ENCODE measurements around the gene MAP3K7.

The MAP3K7 gene

DNA sequence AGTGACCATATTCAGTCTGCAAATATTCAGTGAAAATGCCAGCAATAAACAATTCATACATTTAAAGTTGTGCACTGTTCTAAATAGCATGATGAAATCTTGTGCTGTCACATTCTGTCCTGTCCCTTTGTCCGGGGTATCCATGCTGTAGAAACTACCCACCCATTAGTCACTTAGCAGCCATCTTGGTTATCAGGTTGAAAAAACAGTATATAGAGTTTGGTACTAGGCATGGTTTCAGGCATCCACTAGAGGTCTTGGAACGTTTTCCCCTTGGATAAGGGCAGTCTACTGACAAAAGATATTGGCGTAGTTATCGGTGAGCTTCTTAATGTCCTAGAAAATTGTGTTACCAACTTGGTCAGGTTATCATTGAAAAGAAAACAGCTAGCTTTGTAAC is 12.3 kb upstream of the MAP3K7 start:
- no peak for DNase-seq (ENCODE audit: low read depth)
- Histone ChIP-seq H3K27me3 (replicated peaks; ENCODE audit: control insufficient read depth, insufficient read depth, low read length) (peaks cover 18% of the 10 kb centered on the region), H3K4me3 (ENCODE audit: low read length) (no peak overlapping the region), H3K4me1 (ENCODE audit: control insufficient read depth, insufficient read depth, low read length) (no peaks in the 10 kb centered on the region), H3K9me3 (ENCODE audit: control insufficient read depth, low read length) (no peaks in the 10 kb centered on the region), H3K9ac (ENCODE audit: low read length) (no peak overlapping the region), H3K36me3 (ENCODE audit: control insufficient read depth, insufficient read depth, low read length, severe bottlenecking) (no peaks in the 10 kb centered on the region)

DNA sequence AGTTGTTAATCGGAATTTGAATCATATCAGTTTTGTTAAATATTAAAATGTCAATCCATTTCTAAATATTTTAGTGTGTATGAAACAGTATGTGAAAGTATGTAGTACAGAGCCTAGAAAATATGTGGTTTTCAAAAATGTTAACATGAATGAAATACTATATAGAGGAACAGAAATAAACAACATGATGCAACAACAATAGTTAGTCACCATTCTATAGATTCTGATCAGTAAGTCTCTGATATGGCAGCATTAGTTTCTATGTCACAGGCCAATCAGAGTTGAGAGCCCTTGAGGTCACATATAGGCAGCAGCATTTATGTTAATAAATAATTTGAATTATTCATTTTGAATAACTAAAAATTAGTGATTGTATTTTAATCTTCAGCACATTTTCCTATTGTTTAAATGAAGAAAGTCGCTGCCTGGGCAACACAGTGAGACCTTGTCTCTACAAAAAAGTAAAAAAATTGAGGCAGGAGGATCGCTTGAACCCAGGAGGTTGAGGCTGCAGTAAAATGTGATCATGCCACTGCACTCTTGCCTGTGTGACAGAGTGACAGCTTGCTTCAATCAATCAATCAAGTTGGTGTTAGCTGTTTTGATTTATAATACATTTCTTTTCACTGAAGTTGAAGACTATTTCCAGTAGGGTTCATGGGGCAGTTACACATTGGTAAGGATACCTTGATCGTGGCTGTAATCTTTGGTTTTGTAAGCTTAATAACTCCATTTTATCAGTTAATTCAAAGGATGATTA is 11.5 kb upstream of the MAP3K7 start:
- H3K9ac ChIP-seq (ENCODE audit: low read length): no peak overlapping the region
- H3K27me3 ChIP-seq (replicated peaks; ENCODE audit: control insufficient read depth, insufficient read depth, low read length): peaks cover 18% of the 10 kb centered on the region
- no peak overlapping the region for H3K4me3 ChIP-seq (ENCODE audit: low read length)
- H3K4me1 ChIP-seq (ENCODE audit: control insufficient read depth, insufficient read depth, low read length): no peaks in the 10 kb centered on the region
- DNase-seq (ENCODE audit: low read depth): no peak
- H3K9me3 ChIP-seq (ENCODE audit: control insufficient read depth, low read length): no peaks in the 10 kb centered on the region
- H3K36me3 ChIP-seq (ENCODE audit: control insufficient read depth, insufficient read depth, low read length, severe bottlenecking): no peaks in the 10 kb centered on the region

- Histone ChIP-seq H3K36me3 (ENCODE audit: control insufficient read depth, insufficient read depth, low read length, severe bottlenecking) (no peaks in the 10 kb centered on the region), H3K4me3 (ENCODE audit: low read length) (no peak overlapping the region), H3K9ac (ENCODE audit: low read length) (no peak overlapping the region), H3K4me1 (ENCODE audit: control insufficient read depth, insufficient read depth, low read length) (no peaks in the 10 kb centered on the region), H3K9me3 (ENCODE audit: control insufficient read depth, low read length) (no peaks in the 10 kb centered on the region), H3K27me3 (replicated peaks; ENCODE audit: control insufficient read depth, insufficient read depth, low read length) (peaks cover 18% of the 10 kb centered on the region)
- DNase-seq (ENCODE audit: low read depth): no peak
Measured at GRCh38 chr6:90596967-90597539, 10.2 kb upstream of the MAP3K7 start.

DNA sequence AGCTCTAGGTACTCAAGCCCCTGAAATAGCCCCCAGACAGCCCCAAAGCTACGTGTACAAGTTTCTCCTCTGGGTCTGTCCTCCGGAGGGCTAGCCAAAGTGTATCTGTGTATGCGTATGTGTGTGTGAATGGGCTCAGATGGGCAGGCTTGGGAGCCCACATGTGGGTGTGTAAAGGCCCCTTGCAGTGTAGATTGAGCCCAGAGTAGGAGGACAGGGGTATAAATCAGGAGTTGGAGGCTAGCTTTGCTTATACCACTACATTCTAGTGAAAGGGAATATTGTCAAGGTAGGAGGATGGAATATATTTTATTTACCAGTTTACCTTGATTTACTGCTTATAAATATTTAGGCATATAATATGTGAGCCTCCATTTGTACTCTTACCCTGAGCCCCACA is 9.0 kb upstream of the MAP3K7 start:
- Histone ChIP-seq H3K9me3 (ENCODE audit: control insufficient read depth, low read length) (no peaks in the 10 kb centered on the region), H3K27me3 (replicated peaks; ENCODE audit: control insufficient read depth, insufficient read depth, low read length) (peaks cover 14% of the 10 kb centered on the region), H3K4me1 (ENCODE audit: control insufficient read depth, insufficient read depth, low read length) (no peaks in the 10 kb centered on the region), H3K36me3 (ENCODE audit: control insufficient read depth, insufficient read depth, low read length, severe bottlenecking) (no peaks in the 10 kb centered on the region), H3K9ac (ENCODE audit: low read length) (no peak overlapping the region), H3K4me3 (ENCODE audit: low read length) (no peak overlapping the region)
- DNase-seq (ENCODE audit: low read depth): no peak

DNA sequence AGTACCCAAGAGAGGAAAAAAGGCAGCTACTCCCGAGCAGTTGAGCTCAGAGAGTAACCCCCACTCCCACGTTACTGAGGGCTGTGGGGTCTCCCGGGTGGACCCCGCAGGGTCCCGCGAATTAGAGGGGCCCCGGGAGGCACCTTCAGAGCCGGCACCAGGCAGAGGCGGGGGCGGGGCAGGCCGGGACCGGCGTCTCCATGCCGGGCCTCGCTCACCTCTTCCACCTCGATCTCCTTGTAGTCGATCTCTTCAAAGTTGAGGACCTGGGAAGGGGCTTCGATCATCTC is 381 bp downstream of the MAP3K7 start:
- peak; percentile 55 for DNase-seq (ENCODE audit: low read depth)
- H3K4me1 ChIP-seq (ENCODE audit: control insufficient read depth, insufficient read depth, low read length): peaks cover 46% of the 10 kb centered on the region
- no peaks in the 10 kb centered on the region for H3K9me3 ChIP-seq (ENCODE audit: control insufficient read depth, low read length)
- H3K27me3 ChIP-seq (replicated peaks; ENCODE audit: control insufficient read depth, insufficient read depth, low read length): no peaks in the 10 kb centered on the region
- H3K36me3 ChIP-seq (ENCODE audit: control insufficient read depth, insufficient read depth, low read length, severe bottlenecking): no peaks in the 10 kb centered on the region
- peak overlapping the region; percentile 97 for H3K4me3 ChIP-seq (ENCODE audit: low read length)
- H3K9ac ChIP-seq (ENCODE audit: low read length): peak overlapping the region; percentile 98

DNA sequence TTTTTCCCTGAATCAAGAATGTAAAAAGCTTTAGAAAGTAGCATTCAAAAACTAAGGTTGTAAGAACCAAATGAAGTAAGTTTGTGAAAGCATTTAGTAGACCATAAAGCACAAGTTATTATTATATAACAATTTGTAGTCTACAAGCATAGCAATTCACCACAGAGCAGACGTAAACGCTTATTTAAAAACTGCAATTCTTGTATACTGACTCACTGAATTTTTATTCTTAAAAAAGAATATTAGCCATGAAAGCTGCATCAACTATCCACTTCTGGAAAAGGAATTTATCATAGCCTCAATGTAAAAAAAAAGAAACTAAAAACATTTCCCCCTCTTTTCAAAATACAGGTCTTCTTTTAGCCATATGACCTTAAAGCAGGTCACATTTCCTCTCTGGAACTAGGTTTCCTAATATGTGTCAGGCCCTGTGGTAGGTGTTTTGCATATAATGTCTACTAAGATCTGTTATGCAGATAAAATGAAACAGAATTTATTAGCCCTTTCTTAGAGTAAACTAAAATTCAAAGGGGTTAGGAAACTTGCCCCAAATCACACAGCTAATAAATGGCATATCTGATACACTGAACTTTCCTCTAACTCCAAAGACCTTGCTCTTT is 2.1 kb downstream of the MAP3K7 start:
- Histone ChIP-seq H3K36me3 (ENCODE audit: control insufficient read depth, insufficient read depth, low read length, severe bottlenecking) (no peaks in the 10 kb centered on the region), H3K27me3 (replicated peaks; ENCODE audit: control insufficient read depth, insufficient read depth, low read length) (no peaks in the 10 kb centered on the region), H3K9ac (ENCODE audit: low read length) (peak overlapping the region; percentile 50), H3K9me3 (ENCODE audit: control insufficient read depth, low read length) (no peaks in the 10 kb centered on the region), H3K4me1 (ENCODE audit: control insufficient read depth, insufficient read depth, low read length) (peaks cover 61% of the 10 kb centered on the region), H3K4me3 (ENCODE audit: low read length) (peak overlapping the region; percentile 97)
- DNase-seq (ENCODE audit: low read depth): peak; percentile 50

- H3K4me1 ChIP-seq (ENCODE audit: control insufficient read depth, insufficient read depth, low read length): peaks cover 61% of the 10 kb centered on the region
- H3K9ac ChIP-seq (ENCODE audit: low read length): peak overlapping the region; percentile 50
- H3K27me3 ChIP-seq (replicated peaks; ENCODE audit: control insufficient read depth, insufficient read depth, low read length): no peaks in the 10 kb centered on the region
- H3K36me3 ChIP-seq (ENCODE audit: control insufficient read depth, insufficient read depth, low read length, severe bottlenecking): no peaks in the 10 kb centered on the region
- H3K4me3 ChIP-seq (ENCODE audit: low read length): peak overlapping the region; percentile 97
- no peaks in the 10 kb centered on the region for H3K9me3 ChIP-seq (ENCODE audit: control insufficient read depth, low read length)
- DNase-seq (ENCODE audit: low read depth): no peak
Measured at GRCh38 chr6:90583836-90584481, 2.9 kb downstream of the MAP3K7 start.

- H3K9me3 ChIP-seq (ENCODE audit: control insufficient read depth, low read length): no peaks in the 10 kb centered on the region
- H3K4me3 ChIP-seq (ENCODE audit: low read length): peak overlapping the region; percentile 18
- DNase-seq (ENCODE audit: low read depth): no peak
- no peaks in the 10 kb centered on the region for H3K36me3 ChIP-seq (ENCODE audit: control insufficient read depth, insufficient read depth, low read length, severe bottlenecking)
- no peaks in the 10 kb centered on the region for H3K27me3 ChIP-seq (replicated peaks; ENCODE audit: control insufficient read depth, insufficient read depth, low read length)
- H3K9ac ChIP-seq (ENCODE audit: low read length): no peak overlapping the region
- peaks cover 61% of the 10 kb centered on the region for H3K4me1 ChIP-seq (ENCODE audit: control insufficient read depth, insufficient read depth, low read length)
Measured at GRCh38 chr6:90583179-90583835, 3.6 kb downstream of the MAP3K7 start.

GRCh38 chr6:90581146-90581545 is 5.7 kb downstream of the MAP3K7 start:
- Histone ChIP-seq H3K9ac (ENCODE audit: low read length) (no peak overlapping the region), H3K36me3 (ENCODE audit: control insufficient read depth, insufficient read depth, low read length, severe bottlenecking) (peaks cover 8% of the 10 kb centered on the region), H3K9me3 (ENCODE audit: control insufficient read depth, low read length) (no peaks in the 10 kb centered on the region), H3K4me1 (ENCODE audit: control insufficient read depth, insufficient read depth, low read length) (peaks cover 56% of the 10 kb centered on the region), H3K4me3 (ENCODE audit: low read length) (no peak overlapping the region), H3K27me3 (replicated peaks; ENCODE audit: control insufficient read depth, insufficient read depth, low read length) (no peaks in the 10 kb centered on the region)
- no peak for DNase-seq (ENCODE audit: low read depth)

DNA sequence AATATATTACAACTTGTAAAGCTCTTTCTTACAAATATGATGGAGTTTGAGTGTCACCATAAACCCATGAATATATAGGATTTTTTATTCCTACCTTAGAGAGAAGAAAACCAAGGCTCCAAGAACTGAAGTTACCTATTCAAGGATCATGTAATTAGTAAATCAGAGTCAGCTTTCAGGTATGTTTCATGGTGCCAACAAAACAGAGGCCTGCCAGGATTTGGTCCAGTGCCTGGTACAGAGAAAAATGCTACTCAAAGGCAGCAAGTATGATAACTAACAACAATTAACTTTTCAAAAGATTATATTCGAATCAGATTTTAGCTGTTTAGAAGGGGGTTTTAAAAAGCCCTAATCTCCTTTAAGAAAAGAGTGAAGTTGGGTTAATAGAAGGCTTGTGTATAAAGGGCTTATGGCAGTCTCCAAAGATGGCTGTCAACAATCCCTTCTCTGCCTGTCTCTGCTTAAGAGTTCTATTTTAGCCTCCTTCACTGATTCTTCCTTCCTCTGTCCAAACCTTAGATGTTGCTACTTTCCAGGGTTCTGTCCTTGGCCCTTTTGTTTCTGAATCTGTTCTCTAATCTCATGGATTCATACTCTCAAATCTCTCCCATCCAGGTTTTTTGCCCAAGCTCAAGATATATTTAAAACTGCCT is 7.8 kb downstream of the MAP3K7 start:
- Histone ChIP-seq H3K4me1 (ENCODE audit: control insufficient read depth, insufficient read depth, low read length) (peaks cover 55% of the 10 kb centered on the region), H3K9me3 (ENCODE audit: control insufficient read depth, low read length) (no peaks in the 10 kb centered on the region), H3K27me3 (replicated peaks; ENCODE audit: control insufficient read depth, insufficient read depth, low read length) (no peaks in the 10 kb centered on the region), H3K4me3 (ENCODE audit: low read length) (no peak overlapping the region), H3K9ac (ENCODE audit: low read length) (no peak overlapping the region), H3K36me3 (ENCODE audit: control insufficient read depth, insufficient read depth, low read length, severe bottlenecking) (peaks cover 13% of the 10 kb centered on the region)
- DNase-seq (ENCODE audit: low read depth): no peak

GRCh38 chr6:90575267-90575666 is 11.6 kb downstream of the MAP3K7 start:
- H3K9me3 ChIP-seq (ENCODE audit: control insufficient read depth, low read length): no peaks in the 10 kb centered on the region
- H3K4me3 ChIP-seq (ENCODE audit: low read length): no peak overlapping the region
- peaks cover 27% of the 10 kb centered on the region for H3K4me1 ChIP-seq (ENCODE audit: control insufficient read depth, insufficient read depth, low read length)
- H3K27me3 ChIP-seq (replicated peaks; ENCODE audit: control insufficient read depth, insufficient read depth, low read length): no peaks in the 10 kb centered on the region
- H3K36me3 ChIP-seq (ENCODE audit: control insufficient read depth, insufficient read depth, low read length, severe bottlenecking): peaks cover 13% of the 10 kb centered on the region
- H3K9ac ChIP-seq (ENCODE audit: low read length): peak overlapping the region; percentile 63
- DNase-seq (ENCODE audit: low read depth): no peak

Data from adipocyte (in vitro differentiated cells).